GM04504 (cell line): ENCODE measurements around the gene C1QTNF7.

Source experiments
- DNase-seq: peaks from one replicate; pipeline ENCODE4 v3.0.0-alpha.2; 2012; ENCODE audit warnings: low read depth

The C1QTNF7 gene

GRCh38 chr4:15427701-15428100 is at the start of gene C1QTNF7:
Gene C1QTNF7, plus strand, starts transcription at chr4:15428033. Its CDS starts 7,711 bp downstream, at chr4:15435744.
- no peak for DNase-seq

DNA sequence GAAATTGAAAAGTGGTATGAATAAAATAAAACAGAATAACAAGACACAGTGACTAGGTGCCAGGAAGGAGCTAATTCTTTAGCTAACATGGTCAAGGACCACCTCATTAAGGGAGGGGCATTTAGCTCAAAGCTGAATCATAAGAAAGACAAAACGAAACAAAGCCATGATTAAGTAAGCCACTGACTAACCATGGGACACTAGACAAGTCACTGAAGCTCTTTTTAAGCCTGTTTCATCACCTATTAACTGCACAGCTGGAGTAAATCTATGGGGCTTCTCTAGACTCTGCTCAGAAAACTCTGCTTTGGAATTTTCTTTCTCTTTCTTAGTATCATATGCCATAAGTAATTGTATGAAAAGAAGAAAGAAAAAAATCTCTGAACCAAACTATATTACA is 49.8 kb upstream of the C1QTNF7 start:
- DNase-seq = no peak

- DNase-seq = no peak
These were observed 49.3 kb upstream of the C1QTNF7 start for GRCh38 chr4:15378493-15378892.

DNA sequence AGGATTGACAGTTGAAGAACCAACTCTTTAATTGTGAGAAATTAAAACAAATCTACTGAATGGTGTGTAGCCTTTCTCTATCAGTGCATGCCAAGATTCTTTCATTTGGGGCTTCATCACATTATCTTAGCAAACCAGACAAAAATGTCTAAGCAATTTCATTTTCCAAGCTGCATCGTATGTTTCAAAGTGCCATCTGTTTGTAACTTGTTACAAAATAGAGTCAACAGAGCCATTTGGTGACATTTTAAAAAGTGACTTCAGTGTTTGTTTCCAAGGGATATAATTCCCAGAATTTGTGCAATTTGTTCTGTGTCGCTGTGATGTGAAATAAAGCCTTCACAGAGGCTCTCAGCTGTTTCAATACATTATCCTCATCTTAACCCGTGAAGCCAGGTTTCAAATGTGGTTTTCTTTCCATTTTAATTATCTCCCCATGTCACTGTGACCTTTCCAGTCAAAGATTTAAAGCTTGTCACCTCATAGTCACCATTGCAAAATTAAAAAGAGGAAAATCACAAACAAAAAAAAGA is 46.0 kb upstream of the C1QTNF7 start:
- DNase-seq = no peak

DNA sequence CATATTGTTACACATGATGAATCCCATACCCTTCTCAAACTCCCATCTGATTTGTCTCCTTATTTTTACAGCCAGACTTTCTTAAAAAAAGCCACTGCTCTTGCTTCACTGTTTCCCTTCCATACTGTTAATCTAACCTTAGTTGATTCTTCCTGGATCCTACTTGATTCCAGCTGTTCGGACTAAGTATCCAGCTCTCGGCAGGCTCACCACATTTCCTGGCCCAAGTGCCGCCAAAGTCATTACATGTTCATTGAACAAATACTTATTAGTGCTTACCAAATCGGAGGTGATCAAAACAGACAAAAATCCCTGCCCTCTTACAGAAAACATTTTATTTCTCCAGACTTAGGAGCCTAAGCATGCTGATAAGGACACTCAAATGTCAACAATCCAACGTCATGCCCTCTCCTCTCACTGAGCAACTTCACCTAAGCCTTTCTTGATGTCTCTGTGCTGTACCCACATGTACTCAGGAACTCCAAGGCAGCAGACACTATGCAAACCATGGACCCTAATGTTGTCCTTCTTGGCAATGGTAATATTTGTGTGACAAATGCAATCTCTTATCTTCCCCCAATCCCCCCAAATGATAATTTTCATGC is 45.1 kb upstream of the C1QTNF7 start:
- DNase-seq = no peak

GRCh38 chr4:15385515-15385914 is 42.3 kb upstream of the C1QTNF7 start:
- DNase-seq = no peak

GRCh38 chr4:15385928-15386327 is 41.9 kb upstream of the C1QTNF7 start:
- no peak for DNase-seq

DNA sequence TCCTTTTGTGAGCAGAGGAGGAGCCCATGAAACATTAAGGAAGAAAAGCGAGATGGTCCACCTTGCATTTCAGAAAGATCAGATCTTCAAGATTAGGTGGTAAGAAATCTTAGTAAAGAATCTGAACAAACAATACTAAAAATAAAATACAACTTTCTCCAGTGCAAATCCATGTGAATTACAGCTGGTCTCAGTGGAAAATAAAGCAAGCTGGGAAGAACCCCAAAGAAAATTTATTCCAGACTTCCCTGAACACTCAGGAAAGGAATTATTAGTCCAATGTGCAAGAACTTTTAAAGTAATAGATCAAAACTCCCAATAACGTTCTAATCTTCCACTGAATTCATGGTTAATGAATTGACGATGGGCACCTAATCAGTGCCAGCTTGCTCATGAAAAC is 37.3 kb upstream of the C1QTNF7 start:
- DNase-seq = no peak

DNA sequence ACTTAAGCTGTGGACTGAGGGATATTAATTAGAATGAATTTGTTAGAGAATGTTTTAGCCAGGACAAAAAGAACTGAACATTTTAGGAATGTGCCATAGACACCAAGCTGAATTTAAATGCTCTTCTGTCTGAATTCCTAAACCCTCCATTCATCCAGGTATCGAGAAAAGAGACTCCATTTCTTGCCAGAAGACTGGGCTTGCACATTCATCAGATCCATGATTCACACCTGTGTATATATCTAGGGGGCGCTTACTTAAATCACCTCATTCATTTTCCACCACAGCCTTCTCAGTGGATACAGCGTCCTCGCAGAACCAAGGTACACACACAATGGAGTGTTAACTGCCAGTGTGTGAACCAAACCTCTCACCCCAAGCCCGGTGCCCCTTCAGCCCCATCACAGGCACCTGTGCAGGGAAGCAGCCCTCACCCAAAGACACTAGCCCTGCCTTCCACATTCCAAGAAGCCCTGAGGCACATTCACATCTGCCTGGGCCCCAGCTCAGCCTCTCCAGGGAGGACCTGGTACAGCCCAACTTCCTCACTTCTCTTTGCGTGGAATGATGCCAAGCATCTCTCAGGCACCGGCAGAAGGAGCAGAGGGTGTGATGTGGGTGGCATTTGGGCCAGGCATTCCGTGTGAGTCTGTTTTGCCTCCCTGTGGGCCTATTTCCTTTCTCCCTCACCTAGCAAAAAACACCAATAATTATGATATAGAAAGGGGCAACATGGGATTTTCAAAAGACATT is 35.6 kb upstream of the C1QTNF7 start:
- no peak for DNase-seq

- no peak for DNase-seq
These were observed 32.5 kb upstream of the C1QTNF7 start for GRCh38 chr4:15395311-15395710.

DNA sequence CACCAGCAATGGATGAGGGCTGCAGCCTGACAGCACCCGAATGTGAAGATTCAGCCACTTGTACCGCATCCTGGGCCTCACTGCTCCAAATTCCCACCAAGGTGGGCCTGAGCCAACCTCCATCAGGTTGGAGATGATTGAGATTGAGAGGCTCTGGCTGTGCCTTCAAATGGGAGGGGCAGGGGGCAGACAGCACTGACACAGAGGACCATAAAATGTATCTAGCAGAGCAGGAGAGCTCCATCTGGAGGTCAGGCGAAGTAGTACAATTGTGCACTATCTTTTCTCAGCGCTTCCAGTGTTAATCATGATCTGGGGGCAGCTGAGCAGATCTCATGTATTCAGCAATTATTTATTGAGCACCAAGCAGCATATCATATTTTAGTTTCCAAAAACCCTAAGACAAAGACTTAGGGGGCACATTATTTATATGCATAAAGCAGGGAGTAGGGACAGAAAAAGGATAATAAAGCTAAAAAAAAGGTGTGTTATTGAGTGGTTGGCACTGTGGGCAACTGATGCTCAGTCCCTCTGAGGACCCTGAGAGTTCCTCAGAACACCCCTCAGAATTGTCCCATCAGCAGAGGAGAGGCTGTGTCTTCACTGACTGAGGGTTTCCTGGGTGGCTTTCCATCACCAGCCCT is 31.6 kb upstream of the C1QTNF7 start:
- DNase-seq = no peak

- DNase-seq = no peak
These were observed 29.8 kb upstream of the C1QTNF7 start for GRCh38 chr4:15398001-15398400.

DNA sequence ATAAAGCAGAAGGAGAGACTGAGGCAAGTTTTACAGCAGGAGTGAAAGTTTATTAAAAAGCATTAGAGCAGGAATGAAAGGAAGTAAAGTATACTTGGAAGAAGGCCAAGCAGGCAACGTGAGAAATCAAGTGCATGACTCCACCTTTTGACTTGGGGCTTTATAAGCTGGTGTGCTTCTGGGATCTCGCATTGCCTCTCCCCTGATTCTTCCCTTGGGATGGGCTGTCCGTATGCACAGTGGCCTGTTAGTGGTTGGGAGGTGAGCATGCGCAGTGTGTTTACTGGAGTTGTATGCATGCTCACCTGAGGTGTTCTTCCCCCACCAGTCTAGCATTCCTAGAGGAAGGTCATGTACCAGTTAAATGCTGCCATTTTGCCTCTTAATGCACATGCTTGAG is 29.1 kb upstream of the C1QTNF7 start:
- no peak for DNase-seq

GRCh38 chr4:15400226-15400625 is 27.6 kb upstream of the C1QTNF7 start:
- DNase-seq = no peak

DNA sequence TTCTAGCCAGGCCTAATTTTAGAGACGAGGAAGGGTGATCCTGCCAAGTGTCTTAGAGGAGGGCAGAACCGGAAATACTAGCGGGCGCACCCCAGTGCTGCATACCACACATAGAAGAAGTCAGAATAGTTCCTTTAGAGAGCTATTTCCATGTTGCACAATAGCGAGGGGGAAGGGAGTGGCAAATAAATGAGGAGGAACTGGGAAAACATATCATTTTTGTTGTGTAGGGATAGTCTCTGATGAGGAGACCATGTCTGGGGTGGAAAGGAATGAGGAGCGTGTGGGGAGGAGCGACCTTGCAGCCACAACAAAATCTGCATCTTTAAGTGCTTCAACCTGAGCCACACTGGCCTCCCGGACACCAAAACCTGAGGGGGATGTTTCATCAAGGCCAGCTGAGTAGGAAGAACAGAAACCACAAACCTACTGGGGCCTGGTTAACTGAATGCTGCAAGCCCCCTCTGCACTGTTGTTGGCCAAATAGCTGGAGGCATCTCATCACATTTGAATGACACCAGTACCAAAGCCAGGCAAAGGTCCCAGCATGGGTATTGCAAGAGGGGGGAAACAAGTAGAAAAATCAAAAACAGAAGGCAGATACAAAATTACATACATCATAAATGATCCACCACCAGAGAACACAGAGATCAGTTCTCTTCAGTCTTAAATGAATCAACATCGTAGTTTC is 26.7 kb upstream of the C1QTNF7 start:
- DNase-seq = peak; percentile 64

DNA sequence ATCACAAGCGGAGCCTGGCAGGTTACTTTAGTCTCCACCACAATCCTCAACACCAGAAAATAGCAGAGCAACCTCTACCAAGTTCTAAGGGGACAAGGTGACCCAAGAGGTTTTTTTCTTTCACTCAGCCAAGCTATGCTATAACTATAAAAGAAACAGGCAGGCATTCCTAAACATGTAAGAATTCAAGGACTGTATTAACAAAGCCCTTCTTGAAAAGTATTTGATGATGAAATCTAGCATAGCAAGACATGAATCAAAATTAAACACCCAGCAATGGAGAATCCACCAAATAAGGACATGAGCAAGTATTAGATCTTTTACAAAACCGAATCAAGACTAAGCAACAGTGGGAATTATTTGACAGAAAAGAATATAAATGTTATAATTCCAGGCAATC is 25.7 kb upstream of the C1QTNF7 start:
- DNase-seq = no peak

DNA sequence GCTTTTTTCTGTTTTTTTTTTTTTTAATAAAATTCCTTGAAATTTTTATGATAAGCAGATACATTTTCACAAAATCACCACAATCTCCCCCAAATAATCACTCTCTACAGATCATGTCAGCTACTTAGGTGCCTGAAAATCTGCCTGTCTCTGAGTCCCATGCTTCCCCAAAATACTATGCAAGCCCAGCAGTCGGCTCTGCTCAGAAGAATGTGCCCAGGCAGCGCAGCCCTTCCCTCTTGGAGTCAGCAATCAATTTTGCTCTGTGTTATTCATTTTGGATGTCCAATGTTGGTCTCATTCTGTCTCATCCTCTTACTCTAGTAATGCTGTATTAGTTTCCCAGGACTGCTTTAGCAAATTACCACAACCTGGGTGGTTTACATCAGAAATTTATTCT is 24.9 kb upstream of the C1QTNF7 start:
- DNase-seq = no peak

DNA sequence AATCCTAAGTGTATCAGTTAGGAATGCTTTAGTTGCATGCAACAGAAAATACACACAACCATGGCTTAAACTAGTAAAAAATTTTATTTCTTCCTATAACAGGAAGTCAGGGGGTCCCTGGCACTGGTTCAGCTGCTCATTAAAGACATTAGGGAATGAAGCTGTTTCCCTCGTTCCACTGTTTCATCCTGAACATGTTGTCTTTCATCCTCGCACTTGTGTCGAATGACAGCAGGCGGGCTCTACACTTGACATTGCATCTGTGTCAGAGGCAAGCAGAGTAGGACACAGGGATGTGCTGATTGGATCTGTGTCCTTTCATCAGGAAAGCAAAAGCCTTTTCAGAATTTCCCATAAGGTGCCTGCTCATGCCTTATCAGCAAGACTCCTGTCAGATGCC is 22.8 kb upstream of the C1QTNF7 start:
- no peak for DNase-seq

- DNase-seq = no peak
These were observed 17.1 kb upstream of the C1QTNF7 start for GRCh38 chr4:15410750-15411149.

DNA sequence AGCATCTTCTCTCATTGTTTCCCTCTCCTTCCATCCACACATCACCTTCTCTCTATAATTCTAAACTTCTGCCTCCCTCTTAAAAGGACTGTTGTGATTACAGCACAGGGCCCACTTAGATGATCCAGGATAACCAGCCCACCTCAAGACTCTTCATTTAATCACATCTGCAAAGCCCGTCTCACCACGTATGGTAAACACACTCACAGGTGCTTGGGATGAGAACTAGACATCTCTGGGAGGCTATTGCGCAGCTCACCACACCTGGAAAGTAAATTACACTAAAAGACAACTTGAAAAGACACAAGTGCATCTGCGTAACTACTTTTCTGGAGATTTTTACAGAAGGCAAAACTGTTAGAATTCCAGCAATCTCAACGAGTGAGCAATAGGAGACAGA is 15.4 kb upstream of the C1QTNF7 start:
- no peak for DNase-seq

- DNase-seq = no peak
These were observed 14.7 kb upstream of the C1QTNF7 start for GRCh38 chr4:15413010-15413622.

DNA sequence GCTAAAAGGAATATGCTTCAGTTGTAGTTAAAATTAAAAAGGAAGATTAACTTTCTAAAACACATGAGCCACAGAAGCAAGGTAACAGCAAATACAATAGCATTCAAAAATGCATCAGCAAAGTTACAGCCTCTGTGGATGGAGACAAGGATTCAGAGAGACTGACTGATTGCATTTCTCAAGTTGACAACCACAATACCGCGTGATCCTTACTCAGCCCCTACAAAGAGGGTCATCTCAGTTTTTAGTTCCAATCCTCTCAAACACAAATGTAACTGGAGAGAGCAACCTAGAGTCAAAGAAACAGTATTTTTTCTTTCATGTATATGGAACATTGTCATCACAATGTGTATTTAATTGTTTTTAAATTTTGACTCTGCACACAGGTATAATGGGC is 14.2 kb upstream of the C1QTNF7 start:
- DNase-seq = no peak
